ENCODE measurements around the gene UNCX. TPM values are rescaled to one million over a fixed set of nuclear protein-coding genes. Genes with fewer than 3 reads are reported as not detected.

The UNCX gene
- total RNA-seq, 1 donor from 2014 or later: 1.7 TPM

DNA sequence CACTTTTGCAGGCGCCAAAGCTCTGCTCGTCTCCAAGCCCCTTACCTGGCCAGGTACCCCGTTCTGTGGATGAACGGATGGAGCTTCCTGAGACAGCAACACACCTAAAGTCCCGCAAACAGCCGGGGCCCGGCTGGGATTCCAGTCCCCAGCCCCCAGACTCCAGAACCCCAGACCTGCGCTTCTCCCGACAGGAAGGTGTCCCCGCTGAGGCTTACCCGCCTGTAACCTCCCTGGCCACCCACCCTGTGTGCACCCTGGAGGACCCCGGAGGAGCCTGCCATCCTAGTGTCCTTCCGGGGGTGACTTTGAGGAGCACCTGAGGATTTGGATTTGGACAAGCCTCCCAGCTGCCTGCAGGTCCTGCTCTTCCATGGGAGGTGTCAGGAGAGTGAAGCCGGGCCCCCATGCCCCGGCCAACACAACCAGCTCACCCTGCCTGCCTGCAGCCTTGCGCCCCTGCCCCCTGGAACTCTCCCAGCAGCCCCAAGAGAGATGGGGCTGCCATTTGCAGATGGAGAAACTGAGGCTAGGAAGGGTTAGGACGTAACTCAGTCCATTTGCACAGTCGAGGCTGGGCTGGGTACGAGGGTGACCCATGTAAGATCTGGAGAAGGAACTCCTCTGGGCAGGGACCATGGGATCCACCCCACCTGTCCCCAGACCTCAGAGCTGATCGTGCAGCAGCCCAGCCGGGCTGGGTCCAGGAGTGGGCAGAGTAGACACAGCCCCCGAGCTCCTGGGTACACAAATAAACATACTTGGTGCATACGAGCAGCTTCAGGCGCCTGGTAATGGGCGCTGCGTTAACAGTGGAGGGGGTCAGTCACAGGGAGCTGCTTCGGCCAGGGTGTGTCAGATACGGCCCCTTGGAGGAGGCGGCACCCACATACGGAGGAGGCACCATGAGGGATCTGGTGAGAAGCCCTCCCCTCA is 31.9 kb downstream of the UNCX start:
- TF ChIP-seq, protein P1, sequence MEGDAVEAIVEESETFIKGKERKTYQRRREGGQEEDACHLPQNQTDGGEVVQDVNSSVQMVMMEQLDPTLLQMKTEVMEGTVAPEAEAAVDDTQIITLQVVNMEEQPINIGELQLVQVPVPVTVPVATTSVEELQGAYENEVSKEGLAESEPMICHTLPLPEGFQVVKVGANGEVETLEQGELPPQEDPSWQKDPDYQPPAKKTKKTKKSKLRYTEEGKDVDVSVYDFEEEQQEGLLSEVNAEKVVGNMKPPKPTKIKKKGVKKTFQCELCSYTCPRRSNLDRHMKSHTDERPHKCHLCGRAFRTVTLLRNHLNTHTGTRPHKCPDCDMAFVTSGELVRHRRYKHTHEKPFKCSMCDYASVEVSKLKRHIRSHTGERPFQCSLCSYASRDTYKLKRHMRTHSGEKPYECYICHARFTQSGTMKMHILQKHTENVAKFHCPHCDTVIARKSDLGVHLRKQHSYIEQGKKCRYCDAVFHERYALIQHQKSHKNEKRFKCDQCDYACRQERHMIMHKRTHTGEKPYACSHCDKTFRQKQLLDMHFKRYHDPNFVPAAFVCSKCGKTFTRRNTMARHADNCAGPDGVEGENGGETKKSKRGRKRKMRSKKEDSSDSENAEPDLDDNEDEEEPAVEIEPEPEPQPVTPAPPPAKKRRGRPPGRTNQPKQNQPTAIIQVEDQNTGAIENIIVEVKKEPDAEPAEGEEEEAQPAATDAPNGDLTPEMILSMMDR (conservative IDR thresholded peaks at IDR 0.05; ENCODE audit: low read depth, low read length): no peak
- DNase-seq (ENCODE audit: low read depth): no peak
- H3K4me3 ChIP-seq (ENCODE audit: low read depth, low read length): no peak overlapping the region

DNA sequence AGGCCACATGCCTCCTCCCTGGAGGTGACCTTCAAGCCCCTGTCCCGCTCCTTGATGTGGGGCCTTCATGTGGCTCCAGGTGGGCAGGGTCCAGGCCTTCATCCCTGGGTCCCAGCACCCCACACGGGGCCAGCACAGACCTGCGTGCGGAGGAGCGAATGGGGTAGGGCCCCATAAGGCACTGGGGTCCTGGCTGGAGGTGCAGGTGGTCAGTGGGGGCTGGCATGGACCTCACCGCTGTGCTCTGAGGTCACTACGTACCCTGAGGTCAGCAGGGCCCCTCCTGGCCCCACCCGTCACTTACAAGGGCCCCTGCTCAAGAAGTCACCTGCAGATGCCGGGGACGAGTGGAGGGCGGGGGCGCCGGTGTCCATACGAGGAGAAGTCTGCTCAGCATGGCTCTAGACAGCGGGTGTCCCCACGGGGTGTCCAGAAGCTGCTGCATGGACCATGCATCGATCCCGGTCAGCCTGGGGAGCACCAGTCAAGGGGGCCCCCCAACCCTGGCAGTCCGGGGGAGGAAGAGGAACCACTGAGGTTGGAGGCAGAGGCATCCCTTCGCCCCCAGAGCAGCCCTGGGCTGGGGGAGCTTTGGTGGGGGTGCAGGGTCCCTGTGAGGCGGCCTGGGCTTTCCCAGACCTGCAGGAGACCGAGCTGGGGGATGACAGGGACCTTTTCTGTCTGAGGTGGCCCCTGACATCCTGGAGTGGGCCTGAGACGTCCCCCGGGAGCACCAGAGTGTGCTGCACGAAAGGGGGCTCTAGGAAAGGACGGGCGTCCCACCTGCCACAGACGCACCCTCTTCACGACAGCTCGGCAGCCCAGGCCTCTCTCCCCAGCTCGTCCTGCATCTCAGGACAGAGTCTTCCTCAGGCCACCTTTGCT is 34.6 kb downstream of the UNCX start:
- TF ChIP-seq, protein P1 (conservative IDR thresholded peaks at IDR 0.05; ENCODE audit: low read depth, low read length): no peak
- no peak overlapping the region for H3K4me3 ChIP-seq (ENCODE audit: low read depth, low read length)
- no peak for DNase-seq (ENCODE audit: low read depth)

DNA sequence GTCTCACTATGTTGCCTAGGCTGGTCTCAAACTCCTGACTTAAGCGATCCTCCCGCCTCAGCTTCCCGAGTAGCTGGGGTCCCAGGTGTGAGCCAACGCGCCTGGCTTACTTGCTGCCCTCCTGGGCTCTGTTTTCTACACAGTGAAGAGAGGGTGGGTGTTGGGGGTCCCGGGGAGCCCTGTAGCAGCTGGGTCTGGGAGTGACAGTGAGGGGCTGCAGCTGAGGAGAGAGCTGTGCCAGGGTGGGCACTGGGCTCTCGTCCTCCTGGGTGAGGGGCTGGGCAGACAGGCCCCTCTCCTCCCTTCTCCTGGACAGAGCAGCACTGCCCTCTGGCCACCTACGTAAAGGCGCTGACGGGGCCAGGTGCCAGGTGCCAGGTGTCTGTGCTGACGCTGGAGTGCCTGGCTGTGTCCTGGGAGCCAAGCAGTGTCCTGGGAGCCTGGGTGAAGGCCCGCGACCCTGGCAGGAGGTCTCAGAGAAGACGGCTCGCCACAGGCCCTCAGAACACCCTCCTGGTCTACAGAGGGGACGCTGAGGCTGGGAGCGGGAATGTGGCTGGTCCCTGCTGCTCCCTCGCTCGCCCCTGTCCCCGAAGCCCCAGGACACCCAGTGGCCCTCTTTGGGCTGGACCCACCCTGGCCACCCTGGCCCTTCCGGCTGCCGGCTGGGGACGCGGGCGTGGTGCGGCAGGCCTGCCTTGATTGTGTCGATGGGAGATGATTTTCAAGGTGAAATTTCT is 35.6 kb downstream of the UNCX start:
- H3K4me3 ChIP-seq (ENCODE audit: low read depth, low read length): no peak overlapping the region

DNA sequence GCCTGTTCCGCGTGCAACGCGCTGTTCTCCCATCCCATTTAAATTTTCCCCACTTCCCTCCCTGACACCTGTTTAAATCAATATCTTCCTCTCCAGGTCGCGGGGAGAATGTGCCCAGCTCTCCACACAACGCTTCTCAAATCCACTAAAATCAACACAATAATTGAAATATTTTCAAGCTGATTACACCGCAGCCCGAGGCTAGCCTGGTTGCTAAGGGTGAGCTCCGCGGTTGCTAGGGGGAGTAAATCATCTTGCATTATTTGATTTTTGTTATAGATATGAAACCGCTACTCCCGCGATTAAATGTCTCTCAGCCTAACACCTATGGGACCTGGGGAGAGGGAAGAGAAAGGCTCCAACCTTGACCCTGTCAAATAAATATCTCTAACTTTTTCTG is 36.2 kb downstream of the UNCX start:
- no peak for DNase-seq (ENCODE audit: low read depth)
- H3K4me3 ChIP-seq (ENCODE audit: low read depth, low read length): no peak overlapping the region
- TF ChIP-seq, protein P1 (conservative IDR thresholded peaks at IDR 0.05; ENCODE audit: low read depth, low read length): no peak

More for the DNA sequence above, 35.6 kb downstream of the UNCX start:
- no peak for DNase-seq (ENCODE audit: low read depth)
- TF ChIP-seq, protein P1 (conservative IDR thresholded peaks at IDR 0.05; ENCODE audit: low read depth, low read length): no peak

DNA sequence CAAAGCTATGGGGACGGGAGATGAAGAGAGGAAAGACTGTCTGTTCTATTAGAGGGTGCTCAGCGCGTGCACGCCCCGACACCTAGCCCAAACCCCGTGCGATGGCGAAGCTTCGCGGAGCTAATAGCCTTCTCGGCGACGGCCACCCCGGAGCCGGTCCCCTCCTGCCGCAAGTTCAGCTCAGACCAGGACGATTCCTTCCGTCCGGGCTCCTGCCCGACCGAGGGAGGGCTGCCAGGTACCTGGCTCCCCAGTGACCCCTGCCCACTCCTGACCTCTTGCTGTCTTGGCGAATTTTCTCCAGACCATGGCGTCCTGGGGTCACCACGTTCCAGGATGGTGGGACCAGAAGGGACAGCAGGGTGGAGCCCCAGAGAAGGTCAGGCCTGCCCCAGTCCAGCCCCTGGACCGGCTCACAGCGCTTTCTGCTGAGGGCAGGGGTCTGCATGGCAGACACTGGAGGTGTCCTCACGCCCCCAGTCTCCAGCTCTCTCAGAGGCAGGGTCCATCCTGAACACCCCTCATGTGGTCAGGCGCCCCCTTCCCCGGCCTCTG is 36.7 kb downstream of the UNCX start:
- TF ChIP-seq, protein P1 (conservative IDR thresholded peaks at IDR 0.05; ENCODE audit: low read depth, low read length): no peak
- DNase-seq (ENCODE audit: low read depth): no peak
- H3K4me3 ChIP-seq (ENCODE audit: low read depth, low read length): no peak overlapping the region

DNA sequence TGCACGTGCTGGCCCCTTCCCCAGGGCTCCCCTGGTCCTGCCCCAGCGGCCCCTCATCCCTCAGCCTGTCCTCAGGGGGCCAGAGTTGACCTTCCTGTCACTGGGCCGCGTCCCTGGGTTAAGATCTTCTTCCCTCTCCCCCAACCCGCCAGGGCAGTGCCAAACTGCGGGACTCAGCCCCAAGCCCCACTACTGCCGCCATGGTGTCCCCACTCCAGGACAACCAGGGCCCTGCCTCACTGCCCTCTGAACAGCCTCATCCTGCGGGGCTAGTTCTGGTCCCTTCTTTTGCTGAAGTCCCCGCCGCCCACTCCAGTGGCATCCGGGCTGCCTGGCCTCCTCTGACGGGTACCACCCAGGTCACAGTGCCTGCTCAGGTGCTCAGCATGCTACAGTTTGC is 37.5 kb downstream of the UNCX start:
- H3K4me3 ChIP-seq (ENCODE audit: low read depth, low read length): no peak overlapping the region
- no peak for DNase-seq (ENCODE audit: low read depth)
- TF ChIP-seq, protein P1 (conservative IDR thresholded peaks at IDR 0.05; ENCODE audit: low read depth, low read length): no peak

Data from epithelial cell of proximal tubule (primary cell).